Measurements from ENCODE around the gene FHIT.

The FHIT gene

GRCh38 chr3:60304112-60304511 is 947.1 kb downstream of the FHIT start:
- no peak overlapping the region for H3K4me3 ChIP-seq (ENCODE audit: low read depth, low read length)
- no peak for TF ChIP-seq CTCF (IDR thresholded peaks at IDR 0.05; ENCODE audit: low read depth, low read length)

- H3K4me3 ChIP-seq (ENCODE audit: low read depth, low read length): no peak overlapping the region
- TF ChIP-seq CTCF (IDR thresholded peaks at IDR 0.05; ENCODE audit: low read depth, low read length): no peak
These were observed 948.1 kb downstream of the FHIT start for GRCh38 chr3:60303160-60303559.

- no peak overlapping the region for H3K4me3 ChIP-seq (ENCODE audit: low read depth, low read length)
- TF ChIP-seq CTCF (IDR thresholded peaks at IDR 0.05; ENCODE audit: low read depth, low read length): no peak
These were observed 950.1 kb downstream of the FHIT start for GRCh38 chr3:60301142-60301541.

GRCh38 chr3:60298141-60298540 is 953.1 kb downstream of the FHIT start:
- no peak for TF ChIP-seq CTCF (IDR thresholded peaks at IDR 0.05; ENCODE audit: low read depth, low read length)
- no peak overlapping the region for H3K4me3 ChIP-seq (ENCODE audit: low read depth, low read length)

GRCh38 chr3:60294181-60294580 is 957.1 kb downstream of the FHIT start:
- TF ChIP-seq CTCF (IDR thresholded peaks at IDR 0.05; ENCODE audit: low read depth, low read length): no peak
- no peak overlapping the region for H3K4me3 ChIP-seq (ENCODE audit: low read depth, low read length)

- no peak overlapping the region for H3K4me3 ChIP-seq (ENCODE audit: low read depth, low read length)
- TF ChIP-seq CTCF (IDR thresholded peaks at IDR 0.05; ENCODE audit: low read depth, low read length): no peak
These were observed 960.1 kb downstream of the FHIT start for GRCh38 chr3:60291115-60291514.

GRCh38 chr3:60290122-60290492 is 961.1 kb downstream of the FHIT start:
- TF ChIP-seq CTCF (IDR thresholded peaks at IDR 0.05; ENCODE audit: low read depth, low read length): no peak
- no peak overlapping the region for H3K4me3 ChIP-seq (ENCODE audit: low read depth, low read length)
